Measurements from ENCODE around the gene DENND6A. TPM values are rescaled to one million over a fixed set of nuclear protein-coding genes. Genes with fewer than 3 reads are reported as not detected.

The DENND6A gene
- total and polyA plus RNA-seq, 2 of the 8 experiments (the other 6 are each of a cell fraction or from before 2014, with no cell fraction given), result 7.8 to 14.8 TPM

GRCh38 chr3:57692396-57693147 is at the start of gene DENND6A (continued):
- TF ChIP-seq RAD21 (IDR thresholded peaks at IDR 0.05 in 1 of 2, conservative IDR thresholded peaks at IDR 0.05 in 1 of 2; ENCODE audit: low read depth in 2 of 2, low read length in 2 of 2) (no peak), BCL11A (IDR thresholded peaks at IDR 0.05; ENCODE audit: low read depth in 2 of 2, low read length in 2 of 2) (no peak), POU5F1 (IDR thresholded peaks at IDR 0.05; ENCODE audit: low read depth, low read length) (no peak), PHF8 (conservative IDR thresholded peaks at IDR 0.05; ENCODE audit: low read depth, low read length) (peak; percentile 100), HDAC2 (IDR thresholded peaks at IDR 0.05; ENCODE audit: borderline replicate concordance in 1 of 2, low read depth in 2 of 2, low read length in 2 of 2) (no peak), MAX (IDR thresholded peaks at IDR 0.05) (peak; percentile 86), SP2 (IDR thresholded peaks at IDR 0.05; ENCODE audit: low read length) (no peak), MAFK (IDR thresholded peaks at IDR 0.05; ENCODE audit: low read depth, low read length) (no peak), GTF2F1 (IDR thresholded peaks at IDR 0.05; ENCODE audit: borderline replicate concordance, low read depth, low read length) (no peak; the same call in none of the 2 replicates), ZNF274 (IDR thresholded peaks at IDR 0.05; ENCODE audit: borderline replicate concordance, extremely low read depth, low read length) (no peak), TEAD4 (IDR thresholded peaks at IDR 0.05; ENCODE audit: low read depth, low read length) (no peak), USF2 (IDR thresholded peaks at IDR 0.05; ENCODE audit: low read length) (no peak; the same call in 1 of the 2 replicates), YY1 (IDR thresholded peaks at IDR 0.05; ENCODE audit: low read depth, low read length) (peak; percentile 29; the same call in 1 of the 2 replicates), SUZ12 (IDR thresholded peaks at IDR 0.05; ENCODE audit: low read length) (no peak; the same call in 1 of the 2 replicates), EZH2 (IDR thresholded peaks at IDR 0.05; ENCODE audit: low read depth, low read length, severe bottlenecking) (no peak), CTCF (IDR thresholded peaks at IDR 0.05; ENCODE audit: control extremely low read depth in 1 of 3, insufficient read depth in 1 of 3, low read depth in 1 of 3, low read length in 3 of 3) (no peak), SP4 (IDR thresholded peaks at IDR 0.05; ENCODE audit: low read length) (no peak; the same call in 1 of the 2 replicates), SRF (IDR thresholded peaks at IDR 0.05; ENCODE audit: low read depth, low read length) (no peak), SIRT6 (IDR thresholded peaks at IDR 0.05; ENCODE audit: low read length) (no peak), BACH1 (IDR thresholded peaks at IDR 0.05; ENCODE audit: low read length) (peak; percentile 54; the same call in 1 of the 2 replicates)
